SK-N-SH treated with all-trans-retinoic acid at 6 μM for 48 hours (cell line): ENCODE data around the gene CEP57.

Experiments
- ATAC-seq: fragments of 200-7000 bp; cut with Tn5 transposase; 3 replicates; pipeline ENCODE4 v1.9.1; 2020; ENCODE audit warnings: mild to moderate bottlenecking, moderate library complexity
- BACH2 ChIP-seq: fragments of 250-450 bp; sonication (Bioruptor Pico); IDR thresholded peaks from 2 replicates; pipeline ENCODE4 v1.9.0; 2021; ENCODE audit warnings: mild to moderate bottlenecking, borderline replicate concordance
- CREB5 ChIP-seq: fragments of 250-450 bp; sonication (Bioruptor Pico); IDR thresholded peaks from 2 replicates; pipeline ENCODE4 v1.5.1; 2020; ENCODE audit warnings: low read depth, mild to moderate bottlenecking, moderate library complexity
- CSDC2 ChIP-seq: fragments of 250-450 bp; sonication (Bioruptor Pico); IDR thresholded peaks from 2 replicates; pipeline ENCODE4 v1.5.0; 2020; ENCODE audit warnings: mild to moderate bottlenecking, moderate library complexity
- CSRNP3 ChIP-seq: fragments of 250-450 bp; sonication (Bioruptor Pico); IDR thresholded peaks from 2 replicates; pipeline ENCODE4 v1.5.1; 2021; ENCODE audit warnings: mild to moderate bottlenecking, moderate library complexity
- ESRRG ChIP-seq: fragments of 250-450 bp; sonication (Bioruptor Pico); IDR thresholded peaks from 2 replicates; pipeline ENCODE4 v1.6.1; 2021; ENCODE audit warnings: mild to moderate bottlenecking
- GLIS3 ChIP-seq: fragments of 250-450 bp; sonication (Bioruptor Pico); IDR thresholded peaks from 2 replicates; pipeline ENCODE4 v1.5.0; 2020; ENCODE audit warnings: mild to moderate bottlenecking, moderate library complexity
- ISL1 ChIP-seq: fragments of 250-450 bp; sonication (Bioruptor Pico); IDR thresholded peaks from 2 replicates; pipeline ENCODE4 v2.1.2; 2022; ENCODE audit warnings: mild to moderate bottlenecking, moderate library complexity
- OSR1 ChIP-seq: fragments of 250-450 bp; sonication (Bioruptor Pico); IDR thresholded peaks from 2 replicates; pipeline ENCODE4 v1.8.0; 2022; ENCODE audit warnings: moderate library complexity, mild to moderate bottlenecking, inconsistent platforms
- PATZ1 ChIP-seq: fragments of 250-450 bp; sonication (Bioruptor Pico); IDR thresholded peaks from 2 replicates; pipeline ENCODE4 v1.8.0; 2020; ENCODE audit warnings: mild to moderate bottlenecking, moderate library complexity, borderline replicate concordance
- POU6F1 ChIP-seq: fragments of 250-450 bp; sonication (Bioruptor Pico); IDR thresholded peaks from 2 replicates; pipeline ENCODE4 v1.8.0; 2021; ENCODE audit warnings: low read depth, mild to moderate bottlenecking, moderate library complexity, borderline replicate concordance
- PPARA ChIP-seq: fragments of 250-450 bp; sonication (Bioruptor Pico); IDR thresholded peaks from 2 replicates; pipeline ENCODE4 v1.5.0; 2020; ENCODE audit warnings: mild to moderate bottlenecking, borderline replicate concordance
- RARB ChIP-seq: fragments of 250-450 bp; sonication (Bioruptor Pico); IDR thresholded peaks from 2 replicates; pipeline ENCODE4 v1.8.0; 2021; ENCODE audit warnings: mild to moderate bottlenecking, moderate library complexity
- SNAI2 ChIP-seq: fragments of 250-450 bp; sonication (Bioruptor Pico); IDR thresholded peaks from 2 replicates; pipeline ENCODE4 v1.5.0; 2020; ENCODE audit warnings: mild to moderate bottlenecking, moderate library complexity
- TCF4 ChIP-seq: fragments of 250-450 bp; sonication (Bioruptor Pico); IDR thresholded peaks from 2 replicates; pipeline ENCODE4 v1.8.0; 2021; ENCODE audit warnings: mild to moderate bottlenecking, moderate library complexity, borderline replicate concordance
- TOX ChIP-seq: fragments of 250-450 bp; sonication (Bioruptor Pico); IDR thresholded peaks from 2 replicates; pipeline ENCODE4 v1.8.0; 2021; ENCODE audit warnings: mild to moderate bottlenecking, moderate library complexity, borderline replicate concordance
- TSHZ2 ChIP-seq: fragments of 250-450 bp; sonication (Bioruptor Pico); IDR thresholded peaks from 2 replicates; pipeline ENCODE4 v1.5.0; 2020; ENCODE audit warnings: mild to moderate bottlenecking, moderate library complexity
- ZC3H10 ChIP-seq: fragments of 250-450 bp; sonication (Bioruptor Pico); IDR thresholded peaks from 2 replicates; pipeline ENCODE4 v1.5.1; 2021; ENCODE audit warnings: mild to moderate bottlenecking, moderate library complexity
- ZFP30 ChIP-seq: fragments of 450-650 bp; formaldehyde crosslinking; IDR thresholded peaks from 2 replicates; pipeline ENCODE4 v1.5.0; 2022; ENCODE audit warnings: mild to moderate bottlenecking, moderate library complexity
- ZNF565 ChIP-seq: fragments of 450-650 bp; formaldehyde crosslinking; conservative IDR thresholded peaks from 2 replicates; pipeline ENCODE4 v1.5.0; 2020; ENCODE audit warnings: low read depth, mild to moderate bottlenecking, moderate library complexity
- ZNF70 ChIP-seq: fragments of 450-650 bp; formaldehyde crosslinking; IDR thresholded peaks from 2 replicates; pipeline ENCODE4 v1.5.0; 2020; ENCODE audit warnings: mild to moderate bottlenecking, moderate library complexity
- ZNF8 ChIP-seq: fragments of 450-650 bp; formaldehyde crosslinking; IDR thresholded peaks from 2 replicates; pipeline ENCODE4 v1.5.0; 2020; ENCODE audit warnings: mild to moderate bottlenecking, moderate library complexity

CEP57 gene

GRCh38 chr11:95792700-95793099 lies 2.4 kb downstream of the CEP57 start (continued):
- no peak for TF ChIP-seq PATZ1
- no peak for TF ChIP-seq BACH2 (CRISPR knock-in tag)
- no peak for TF ChIP-seq TOX (CRISPR knock-in tag)

GRCh38 chr11:95793116-95793515 lies 2.8 kb downstream of the CEP57 start:
- TF ChIP-seq ESRRG (CRISPR knock-in tag) (no peak), CSDC2 (CRISPR knock-in tag) (no peak), PATZ1 (no peak), ZC3H10 (CRISPR knock-in tag) (no peak), ISL1 (no peak), RARB (no peak), BACH2 (CRISPR knock-in tag) (no peak), TOX (CRISPR knock-in tag) (no peak), ZNF565 (CRISPR knock-in tag) (no peak)
- ATAC-seq, result no peak

- TF ChIP-seq SNAI2 (CRISPR knock-in tag) (no peak), TCF4 (CRISPR knock-in tag) (no peak), ZC3H10 (CRISPR knock-in tag) (no peak), GLIS3 (CRISPR knock-in tag) (no peak), POU6F1 (CRISPR knock-in tag) (no peak), ZFP30 (CRISPR knock-in tag) (no peak), ESRRG (CRISPR knock-in tag) (no peak)
- ATAC-seq, result no peak
Observed at GRCh38 chr11:95794086-95794485, 3.8 kb downstream of the CEP57 start.

GRCh38 chr11:95795627-95796295 lies 5.5 kb downstream of the CEP57 start:
- TF ChIP-seq SNAI2 (CRISPR knock-in tag) (no peak), TSHZ2 (no peak), ZNF8 (CRISPR knock-in tag) (no peak), ZNF70 (no peak), ESRRG (CRISPR knock-in tag) (no peak), POU6F1 (CRISPR knock-in tag) (no peak), BACH2 (CRISPR knock-in tag) (no peak), TOX (CRISPR knock-in tag) (no peak), CREB5 (CRISPR knock-in tag) (no peak), OSR1 (CRISPR knock-in tag) (no peak), PPARA (CRISPR knock-in tag) (no peak), ZNF565 (CRISPR knock-in tag) (no peak), ZC3H10 (CRISPR knock-in tag) (no peak), CSRNP3 (CRISPR knock-in tag) (no peak), GLIS3 (CRISPR knock-in tag) (no peak)

More at GRCh38 chr11:95795627-95796295, 5.5 kb downstream of the CEP57 start:
- ATAC-seq, result no peak
